ENCODE results near the gene RAB19.

Gene RAB19

GRCh38 chr7:140454657-140455015, 50.8 kb downstream of the RAB19 start:
- DNase-seq, result no peak

DNA sequence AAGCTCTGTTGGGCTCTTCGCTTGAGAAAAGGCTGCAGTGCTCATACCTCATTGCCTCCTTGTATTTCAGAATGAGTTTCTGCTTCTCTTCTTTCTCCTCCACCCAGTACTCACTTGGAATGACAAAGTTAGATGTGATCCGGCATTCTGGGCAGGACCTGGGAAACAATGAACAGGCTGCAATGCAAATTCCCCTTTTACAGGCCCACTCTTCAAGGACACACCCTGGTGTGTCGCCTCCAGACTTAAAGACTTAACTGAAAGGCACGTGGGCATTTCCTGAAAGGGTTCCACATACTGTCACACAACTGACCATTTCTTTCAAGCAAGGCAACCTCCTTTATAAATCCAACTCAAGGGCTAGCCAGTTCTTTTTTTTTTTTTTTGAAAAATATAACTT, 51.9 kb downstream of the RAB19 start:
- no peak for DNase-seq

GRCh38 chr7:140456551-140457051, 52.7 kb downstream of the RAB19 start:
- no peak for DNase-seq

DNA sequence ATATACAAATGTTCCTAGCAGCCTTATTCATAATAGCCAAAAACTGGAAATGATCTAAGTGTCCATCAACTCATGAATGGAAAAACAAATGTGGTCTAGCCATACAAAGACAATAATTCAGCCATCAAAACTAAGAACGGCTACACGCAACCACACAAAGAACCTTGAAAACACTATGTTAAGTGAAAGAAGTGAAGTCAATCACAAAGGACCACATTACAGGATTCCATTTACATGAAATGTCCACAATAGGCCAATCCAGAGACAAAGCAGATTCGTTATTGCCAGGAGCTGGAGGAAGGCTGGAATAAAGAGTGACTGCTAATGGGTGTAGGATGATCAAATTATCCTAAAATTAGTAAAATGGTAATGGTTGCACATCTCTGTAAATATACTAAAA, 54.3 kb downstream of the RAB19 start:
- no peak for DNase-seq

DNA sequence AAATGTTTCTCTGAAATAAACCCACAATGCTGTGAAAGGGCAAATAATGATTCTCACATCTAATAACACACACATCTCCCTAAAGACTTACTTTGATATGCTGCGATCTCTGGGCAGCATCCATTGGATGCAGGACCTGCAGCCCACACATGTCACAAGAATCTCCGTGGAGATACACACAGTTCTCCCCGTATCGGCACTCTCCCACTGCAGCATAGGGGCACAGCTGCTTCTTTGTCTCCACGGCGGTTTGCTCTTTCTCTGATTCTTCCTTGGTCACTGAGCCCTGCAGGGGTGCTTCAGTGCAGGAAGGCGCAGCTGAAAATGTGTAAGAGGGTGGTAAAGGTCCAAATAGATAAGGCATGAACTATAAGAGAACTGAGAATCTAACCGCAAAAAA, 55.1 kb downstream of the RAB19 start:
- no peak for DNase-seq

DNA sequence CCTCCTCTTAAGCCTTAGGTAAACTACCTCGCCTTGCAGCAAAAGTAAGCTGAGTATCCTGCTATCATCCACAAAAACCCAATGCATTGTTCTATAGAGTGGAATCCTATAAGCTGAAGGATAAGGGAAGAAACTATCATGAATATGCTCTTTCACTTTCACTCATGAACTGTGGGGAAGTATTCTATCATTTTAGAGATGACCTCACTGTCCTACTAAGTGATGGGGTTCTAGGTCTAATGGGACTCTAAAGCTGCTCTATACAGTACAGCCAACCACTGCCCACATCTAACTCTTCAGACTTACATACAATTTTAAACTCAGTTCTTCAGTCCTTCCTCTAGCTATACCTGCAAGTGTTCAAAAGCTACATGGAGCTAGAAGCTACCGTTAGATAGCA, 59.3 kb downstream of the RAB19 start:
- no peak for DNase-seq

DNA sequence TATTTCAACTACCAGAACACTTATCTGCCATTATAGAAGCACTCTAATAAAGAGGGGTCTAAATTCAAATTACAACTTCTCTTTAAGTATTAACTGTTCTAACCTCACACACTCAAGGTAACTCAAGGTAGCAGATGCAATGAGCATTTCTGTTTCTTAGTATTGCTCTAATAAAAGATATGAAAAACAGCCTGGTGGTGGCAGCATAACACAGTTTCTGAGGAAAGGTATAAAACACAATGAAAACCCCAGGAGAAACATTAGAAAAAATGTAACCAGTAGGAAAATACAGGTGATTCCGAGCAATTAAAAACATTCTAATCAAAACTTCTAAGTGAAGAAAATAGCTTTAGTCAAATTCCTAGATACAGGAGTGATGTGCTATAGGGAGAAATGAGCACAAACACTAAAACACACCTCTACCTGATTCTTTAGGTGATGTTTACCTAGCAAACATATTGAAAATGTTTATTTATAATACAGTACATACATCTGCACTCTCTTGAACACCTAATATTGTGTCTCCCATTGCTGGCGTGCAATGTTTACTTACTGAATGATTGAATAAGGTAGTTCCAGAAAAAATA, 72.0 kb downstream of the RAB19 start:
- DNase-seq, result peak; percentile 19 to 71

GRCh38 chr7:140476698-140477261, 72.9 kb downstream of the RAB19 start:
- DNase-seq, result no peak
